H1 (cell line): ENCODE results near the gene ZNF768. TPM values are rescaled to one million over a fixed set of nuclear protein-coding genes. Genes with fewer than 3 reads are reported as not detected.
A peak's percentile ranks its signal among the peaks of the same experiment; 100 is the strongest.

Source experiments
- CTCF ChIA-PET: fragments of 300-600 bp; sonication (Branson Sonifier 250); formaldehyde crosslinking; loops from one replicate; lab custom pipeline; 2021; ENCODE audit not compliant: partially characterized antibody; lab: Charles Lee
- POLR2A ChIA-PET: fragments of 300-600 bp; sonication (Branson Sonifier 250); formaldehyde crosslinking; loops from one replicate; lab custom pipeline; 2021; ENCODE audit warnings: inconsistent platforms; ENCODE audit not compliant: partially characterized antibody; lab: Charles Lee
- DNase-seq, 2 experiments: peaks; one replicate each; pipeline versions ENCODE4 v3.0.0 to v3.0.0-alpha.2; 2010 to 2022; ENCODE audit warnings: low spot score in 2 of 2, low read depth in 1 of 2, mixed read lengths in 1 of 2
- FAIRE-seq: peaks from 2 replicates; lab custom pipeline; 2011; peaks lifted over from hg19 to GRCh38; lab: Jason Lieb, UNC
- H2AFZ ChIP-seq: 2 replicates; pipeline ENCODE4 v1.8.1; 2012; ENCODE audit warnings: low read length, inconsistent platforms
- H2AK5ac ChIP-seq: 2 replicates; pipeline ENCODE4 v1.6.1; 2013; ENCODE audit warnings: low read depth, low read length
- H2BK120ac ChIP-seq: replicated peaks from 2 replicates; pipeline ENCODE3; 2013; ENCODE audit warnings: low read depth, low read length, inconsistent platforms
- H2BK12ac ChIP-seq: 2 replicates; pipeline ENCODE4 v1.6.1; 2013; ENCODE audit warnings: low read depth, low read length
- H2BK15ac ChIP-seq: 2 replicates; pipeline ENCODE4 v1.6.1; 2013; ENCODE audit warnings: low read length
- H2BK20ac ChIP-seq: 2 replicates; pipeline ENCODE4 v1.6.1; 2013; ENCODE audit warnings: low read length
- H2BK5ac ChIP-seq: 2 replicates; pipeline ENCODE4 v1.6.1; 2013; ENCODE audit warnings: low read depth, low read length
- H3K14ac ChIP-seq: 2 replicates; pipeline ENCODE4 v1.6.1; 2013; ENCODE audit warnings: inconsistent platforms; ENCODE audit not compliant: insufficient read length
- H3K18ac ChIP-seq: 2 replicates; pipeline ENCODE4 v1.6.1; 2013; ENCODE audit warnings: low read length; ENCODE audit errors: extremely low read depth
- H3K23ac ChIP-seq: 2 replicates; pipeline ENCODE4 v1.6.1; 2013; ENCODE audit warnings: inconsistent platforms; ENCODE audit not compliant: insufficient read length
- H3K23me2 ChIP-seq: 2 replicates; pipeline ENCODE4 v1.6.1; 2013; ENCODE audit warnings: low read depth, low read length
- H3K27ac ChIP-seq: 2 replicates; pipeline ENCODE4 v1.6.1; 2011; ENCODE audit warnings: low read depth, low read length, inconsistent platforms
- H3K27me3 ChIP-seq, 4 experiments: replicated peaks in 1 of 4; 1 replicate in 1 of 4; 2 replicates in 3 of 4; pipeline versions ENCODE4 v1.6.1 to v1.8.1; 2011 to 2013; ENCODE audit warnings: low read length in 3 of 4, mild to moderate bottlenecking in 3 of 4, inconsistent platforms in 2 of 4, mixed read lengths in 2 of 4, moderate library complexity in 1 of 4; ENCODE audit not compliant: control insufficient read depth in 3 of 4, insufficient read depth in 3 of 4; ENCODE audit errors: extremely low read depth in 1 of 4
- H3K36me3 ChIP-seq, 4 experiments: 2 replicates each; pipeline versions ENCODE4 v1.6.1 to v1.8.1; 2011 to 2013; ENCODE audit warnings: mild to moderate bottlenecking in 4 of 4, low read length in 3 of 4, moderate library complexity in 2 of 4, control low read depth in 1 of 4, inconsistent platforms in 1 of 4; ENCODE audit not compliant: insufficient read depth in 4 of 4, control insufficient read depth in 2 of 4
- H3K4ac ChIP-seq: replicated peaks from 2 replicates; pipeline ENCODE3; 2013; ENCODE audit warnings: low read length, low read depth, mixed read lengths, inconsistent platforms; ENCODE audit not compliant: insufficient read length
- H3K4me1 ChIP-seq, 4 experiments: replicated peaks in 1 of 4; 1 replicate in 1 of 4; 2 replicates in 3 of 4; pipeline versions ENCODE4 v1.6.1 to v1.8.1; 2011 to 2013; ENCODE audit warnings: low read length in 3 of 4, inconsistent platforms in 2 of 4, mixed read lengths in 1 of 4; ENCODE audit not compliant: insufficient read depth in 4 of 4, control insufficient read depth in 3 of 4
- H3K4me2 ChIP-seq, 2 experiments: 2 replicates each; pipeline versions ENCODE4 v1.6.1 to v1.8.1; 2011 to 2013; ENCODE audit warnings: low read depth in 2 of 2, low read length in 2 of 2, control low read depth in 1 of 2, inconsistent platforms in 1 of 2, mild to moderate bottlenecking in 1 of 2; ENCODE audit not compliant: insufficient read depth in 1 of 2
- H3K4me3 ChIP-seq, 4 experiments: fragments of 200-600, 300-600 bp in 1 of 4; sonication (generic), shearing (Covaris generic), sonication (Bioruptor Twin) in 1 of 4; 2 replicates each; pipeline versions ENCODE4 v1.5.1 to v1.8.1; 2011 to 2016; ENCODE audit warnings: low read length in 4 of 4, low read depth in 3 of 4, control low read depth in 2 of 4, inconsistent platforms in 2 of 4, mild to moderate bottlenecking in 2 of 4, mixed read lengths in 1 of 4, moderate library complexity in 1 of 4; ENCODE audit not compliant: insufficient read depth in 2 of 4; ENCODE audit errors: extremely low read depth in 1 of 4
- H3K56ac ChIP-seq: replicated peaks from 2 replicates; pipeline ENCODE3; 2013; ENCODE audit warnings: low read depth, mild to moderate bottlenecking, mixed read lengths, low read length, inconsistent platforms; ENCODE audit not compliant: insufficient read length
- H3K79me1 ChIP-seq: 2 replicates; pipeline ENCODE4 v1.6.1; 2013; ENCODE audit warnings: low read depth, low read length, control low read depth
- H3K79me2 ChIP-seq, 2 experiments: 2 replicates each; pipeline versions ENCODE4 v1.6.1 to v1.8.1; 2012 to 2013; ENCODE audit warnings: low read length in 2 of 2, mild to moderate bottlenecking in 2 of 2, inconsistent platforms in 1 of 2; ENCODE audit not compliant: insufficient read depth in 2 of 2, control insufficient read depth in 1 of 2
- H3K9ac ChIP-seq, 4 experiments: replicated peaks in 1 of 4; 1 replicate in 1 of 4; 2 replicates in 3 of 4; pipeline versions ENCODE4 v1.6.1 to v1.8.1; 2011 to 2013; ENCODE audit warnings: low read depth in 3 of 4, low read length in 3 of 4, control low read depth in 2 of 4, mild to moderate bottlenecking in 2 of 4, moderate library complexity in 2 of 4, inconsistent platforms in 1 of 4; ENCODE audit errors: extremely low read depth in 1 of 4
- H3K9me3 ChIP-seq, 2 experiments: 2 replicates each; pipeline versions ENCODE4 v1.6.1 to v1.8.1; 2012 to 2013; ENCODE audit warnings: mild to moderate bottlenecking in 2 of 2, moderate library complexity in 2 of 2, control low read depth in 1 of 2, inconsistent platforms in 1 of 2, low read depth in 1 of 2, low read length in 1 of 2, mixed read lengths in 1 of 2; ENCODE audit not compliant: insufficient read depth in 2 of 2
- H4K20me1 ChIP-seq, 2 experiments: replicated peaks in 1 of 2; 2 replicates each; pipeline versions ENCODE3 to v1.8.1; 2011 to 2013; ENCODE audit warnings: inconsistent platforms in 2 of 2, low read length in 2 of 2, mild to moderate bottlenecking in 1 of 2; ENCODE audit not compliant: insufficient read depth in 2 of 2, control insufficient read depth in 1 of 2
- H4K5ac ChIP-seq: 2 replicates; pipeline ENCODE4 v1.6.1; 2013; ENCODE audit warnings: low read length, low read depth, mixed read lengths, inconsistent platforms; ENCODE audit not compliant: insufficient read length
- H4K8ac ChIP-seq: 2 replicates; pipeline ENCODE4 v1.8.0; 2013; ENCODE audit warnings: mild to moderate bottlenecking, moderate library complexity, low read length, inconsistent platforms; ENCODE audit not compliant: insufficient read depth; ENCODE audit errors: extremely low read depth
- H4K91ac ChIP-seq: replicated peaks from 2 replicates; pipeline ENCODE3; 2013; ENCODE audit warnings: low read length, mixed read lengths, inconsistent platforms; ENCODE audit not compliant: insufficient read length
- CEBPB ChIP-seq: IDR thresholded peaks from 2 replicates; pipeline ENCODE4 v1.6.1; 2012; ENCODE audit warnings: low read depth, low read length
- E2F6 ChIP-seq: IDR thresholded peaks from 2 replicates; pipeline ENCODE4 v1.6.1; 2012; ENCODE audit warnings: inconsistent platforms
- JUN ChIP-seq: IDR thresholded peaks from 2 replicates; pipeline ENCODE4 v1.6.1; 2011; ENCODE audit warnings: low read depth, mild to moderate bottlenecking, improper control_type of control experiment, low read length
- MAX ChIP-seq: IDR thresholded peaks from 2 replicates; pipeline ENCODE4 v1.6.1; 2012; ENCODE audit warnings: inconsistent platforms
- RBBP5 ChIP-seq: IDR thresholded peaks from 2 replicates; pipeline ENCODE4 v1.7.1; 2012; ENCODE audit warnings: low read depth, mild to moderate bottlenecking, inconsistent platforms, low read length, moderate library complexity, borderline replicate concordance
- RXRA ChIP-seq: IDR thresholded peaks from 2 replicates; pipeline ENCODE4 v1.6.1; 2011; ENCODE audit warnings: low read depth, mild to moderate bottlenecking, low read length, moderate library complexity; ENCODE audit not compliant: insufficient read depth
- WGBS, 2 experiments: shearing (Covaris generic) in 1 of 2; methylation state at CpG; one replicate each; pipeline versions ENCODE4 v1.1.6 to v1.1.7; 2013 to 2015; ENCODE audit warnings: low lambda C conversion rate in 2 of 2, mixed read lengths in 2 of 2, inconsistent platforms in 1 of 2, low coverage in 1 of 2, missing lambda C conversion rate in 1 of 2; ENCODE audit not compliant: insufficient replicate concordance in 2 of 2, insufficient coverage in 1 of 2, insufficient read length in 1 of 2; ENCODE audit errors: extremely low coverage in 1 of 2, missing lambda C conversion rate in 1 of 2; 5-methylcytosine and 5-hydroxymethylcytosine counted together
- polyA plus RNA-seq, 7 experiments: library from polyadenylated mRNA; depleted of rRNA in 3 of 7; stranded (reverse) in 5 of 7; unstranded in 2 of 7; fragments of >200 nt in 5 of 7; fragments of 200-250 nt in 2 of 7; gene quantifications; 1 replicate in 5 of 7; 2 replicates in 1 of 7; 4 replicates in 1 of 7; pipeline versions ENCODE4 v1.2.1 to v1.2.3, GENCODE V29; 2011 to 2013; ENCODE audit warnings: missing spikeins in 2 of 7, mixed read lengths in 2 of 7
- total RNA-seq: library from RNA; stranded (reverse); fragmentation: NEBNext Ultra II Directional; extraction: Animal tissue kit (Norgen Biotek cat#: 25700); gene quantifications from 2 replicates; pipeline ENCODE4 v1.2.1, GENCODE V29; 2021

ZNF768 gene
- total and polyA plus RNA-seq, 2 of the 8 experiments (the other 6 are each of a cell fraction or from before 2014, with no cell fraction given), result 36.1 to 47.7 TPM

- no peak overlapping the region for H3K27ac ChIP-seq
- no peaks in the 10 kb centered on the region for H3K23me2 ChIP-seq
- H4K91ac ChIP-seq, result no peak overlapping the region
- POLR2A ChIA-PET, result no interaction called here
- FAIRE-seq (no peak), DNase-seq (no peak)
- no peaks in the 10 kb centered on the region for H3K79me1 ChIP-seq
- TF ChIP-seq CEBPB (no peak), MAX (0 out of 2 replicates have a peak, but pooled peaks have one; percentile 43), RXRA (no peak), RBBP5 (no peak), E2F6 (peak; percentile 74), JUN (no peak)
- WGBS, 2 experiments, result 90% methylated on average over 11 of the region's 11 CpGs; no CpG with 5 or more reads in 1 of the 2 experiments
- 0 out of 2 replicates have a peak overlapping the region, but pooled peaks have one; percentile 16 for H2BK15ac ChIP-seq
- H4K5ac ChIP-seq, result no peak overlapping the region
- no peak overlapping the region for H3K4me2 ChIP-seq
- H4K20me1 ChIP-seq, result no peaks in the 10 kb centered on the region
- H3K36me3 ChIP-seq, result no peaks in the 10 kb centered on the region
- peak overlapping the region; percentile 39; the same call in 1 of the 2 replicates for H2BK12ac ChIP-seq
- H3K9ac ChIP-seq, result no peak overlapping the region; a peak in 1 of 7 replicates
- H2AFZ ChIP-seq, result 0 out of 2 replicates have a peak overlapping the region, but pooled peaks have one; percentile 34
- no peak overlapping the region for H2BK20ac ChIP-seq
- no peak overlapping the region for H3K23ac ChIP-seq
- no peak overlapping the region for H3K4me3 ChIP-seq
- H2AK5ac ChIP-seq, result no peak overlapping the region
- peaks cover 0 to 2% (median under 1%) of the 10 kb centered on the region in 4 experiments; a peak in 1 of 7 replicates for H3K4me1 ChIP-seq
- peaks cover 0 to 2% (median 0%) of the 10 kb centered on the region in 4 experiments; a peak in 1 of 7 replicates for H3K27me3 ChIP-seq
- H3K9me3 ChIP-seq, result no peaks in the 10 kb centered on the region
- H3K79me2 ChIP-seq, result no peaks in the 10 kb centered on the region
- no peak overlapping the region for H3K4ac ChIP-seq
- CTCF ChIA-PET, result interaction anchor here (1.3 to 3.1 kb wide), 4 partner anchors 11 to 70 kb away, joined by 3 to 14 read pairs (median 4); partner anchors contain the start of gene ITGAL
- H4K8ac ChIP-seq, result no peak overlapping the region; the same call in 1 of the 2 replicates
- H3K18ac ChIP-seq, result no peak overlapping the region
- no peak overlapping the region for H2BK120ac ChIP-seq
- H3K56ac ChIP-seq, result no peak overlapping the region
- no peak overlapping the region for H2BK5ac ChIP-seq
- no peak overlapping the region for H3K14ac ChIP-seq
Measured at GRCh38 chr16:30493941-30494488, 32.4 kb downstream of the ZNF768 start.
